Renal pelvis (tissue), 4 donors: ENCODE measurements around the gene CSF1R. TPM values are rescaled to one million over a fixed set of nuclear protein-coding genes. Genes with fewer than 3 reads are reported as not detected.
"Not testable (repeated sequence)": the region's sequence is repeated elsewhere in the genome, so short reads cannot be mapped to it uniquely, and the experiment has no call there.

Source experiments
- DNase-seq: peaks from one replicate; pipeline ENCODE4 v3.0.0-alpha.2; 2013
- polyA plus RNA-seq, 3 donors: library from polyadenylated mRNA; unstranded; fragments of 120-200 nt; gene quantifications; one replicate each; pipeline ENCODE4 v1.2.1, GENCODE V29; 2013; ENCODE audit not compliant: insufficient read length in 3 of 3

Gene CSF1R
- polyA plus RNA-seq, 3 donors: 15.8 to 18.5 (median 16.1) TPM

GRCh38 chr5:150057052-150057451 lies 29.3 kb downstream of the CSF1R start:
- no peak for DNase-seq

GRCh38 chr5:150056075-150056443 lies 30.3 kb downstream of the CSF1R start:
- no peak for DNase-seq

- DNase-seq: no peak
Observed at GRCh38 chr5:150055326-150056074, 30.9 kb downstream of the CSF1R start.

GRCh38 chr5:150054569-150054968 lies 31.8 kb downstream of the CSF1R start:
- no peak for DNase-seq

- DNase-seq: no peak
Observed at GRCh38 chr5:150053713-150054392, 32.5 kb downstream of the CSF1R start.

- DNase-seq: no peak
Observed at GRCh38 chr5:150052956-150053712, 33.2 kb downstream of the CSF1R start.

- no peak for DNase-seq
Observed at GRCh38 chr5:150052226-150052955, 34.0 kb downstream of the CSF1R start.

- DNase-seq: no peak
Observed at GRCh38 chr5:150051657-150052195, 34.6 kb downstream of the CSF1R start.

GRCh38 chr5:150050172-150050811 lies 36.1 kb downstream of the CSF1R start:
- DNase-seq: not testable (repeated sequence)

GRCh38 chr5:150046031-150046430 lies 40.3 kb downstream of the CSF1R start:
- DNase-seq: no peak

- no peak for DNase-seq
Observed at GRCh38 chr5:150045549-150045948, 40.8 kb downstream of the CSF1R start.

GRCh38 chr5:150044712-150045111 lies 41.6 kb downstream of the CSF1R start:
- no peak for DNase-seq

GRCh38 chr5:150044329-150044681 lies 42.0 kb downstream of the CSF1R start:
- no peak for DNase-seq

GRCh38 chr5:150043657-150044328 lies 42.6 kb downstream of the CSF1R start:
- DNase-seq: no peak

GRCh38 chr5:150042459-150042858 lies 43.9 kb downstream of the CSF1R start:
- no peak for DNase-seq

- no peak for DNase-seq
Observed at GRCh38 chr5:150038547-150038946, 47.8 kb downstream of the CSF1R start.

- DNase-seq: no peak
Observed at GRCh38 chr5:150036513-150036912, 49.8 kb downstream of the CSF1R start.

GRCh38 chr5:150035139-150035895 lies 51.0 kb downstream of the CSF1R start:
- DNase-seq: no peak

- no peak for DNase-seq
Observed at GRCh38 chr5:150034662-150035061, 51.7 kb downstream of the CSF1R start.

GRCh38 chr5:150033334-150033733 lies 53.0 kb downstream of the CSF1R start:
- DNase-seq: no peak
